RWPE1 (cell line): Measurements from ENCODE around the gene ERICH6B.

ENCODE experiments used
- CTCF ChIA-PET: fragments of 350-600 bp; sonication (Branson Sonifier 250); formaldehyde crosslinking; extraction: SDS; loops from one replicate; lab custom pipeline; 2021; lab: Yijun Ruan, JAX
- POLR2A ChIA-PET: fragments of 400-600 bp; formaldehyde crosslinking; extraction: SDS; loops from one replicate; lab custom pipeline; 2020; ENCODE audit warnings: antibody characterized with exemption; ENCODE audit not compliant: low non-redundant PET; lab: Yijun Ruan, JAX
- DNase-seq: peaks from one replicate; pipeline ENCODE4 v3.0.0; 2012; ENCODE audit warnings: low spot score
- H3K27ac ChIP-seq: fragments of 450-650 bp; 2 replicates; pipeline ENCODE4 v1.5.1; 2017
- TF ChIP-seq, protein P1 (sequence below): fragments of 450-650 bp; conservative IDR thresholded peaks from 2 replicates; pipeline ENCODE4 v1.5.1; 2017; ENCODE audit warnings: low read depth, mild to moderate bottlenecking

ERICH6B gene

DNA sequence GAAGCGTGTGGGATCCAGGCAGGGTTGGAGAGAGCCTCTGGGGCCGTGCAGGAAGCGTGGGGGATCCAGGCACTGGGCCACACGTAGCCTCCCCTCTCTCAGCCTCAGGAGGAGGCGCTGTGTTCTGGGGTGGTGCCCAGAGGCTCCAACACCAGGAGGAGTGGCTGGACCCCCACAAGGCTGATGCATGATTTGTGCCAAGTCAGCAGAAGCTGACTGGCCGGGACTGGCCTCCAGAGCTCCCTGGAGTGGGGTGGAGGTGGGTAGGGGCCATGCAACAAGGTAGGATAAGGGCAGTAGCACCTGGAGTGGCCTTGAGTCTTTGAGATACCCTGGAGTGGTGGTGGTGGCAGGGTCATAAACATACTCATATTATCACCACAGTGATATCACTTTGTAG, 75.3 kb downstream of the ERICH6B start:
- DNase-seq, result no peak
- no peak overlapping the region for H3K27ac ChIP-seq
- ChIA-PET CTCF (no interaction called here), POLR2A (no interaction called here)
- TF ChIP-seq, protein P1, sequence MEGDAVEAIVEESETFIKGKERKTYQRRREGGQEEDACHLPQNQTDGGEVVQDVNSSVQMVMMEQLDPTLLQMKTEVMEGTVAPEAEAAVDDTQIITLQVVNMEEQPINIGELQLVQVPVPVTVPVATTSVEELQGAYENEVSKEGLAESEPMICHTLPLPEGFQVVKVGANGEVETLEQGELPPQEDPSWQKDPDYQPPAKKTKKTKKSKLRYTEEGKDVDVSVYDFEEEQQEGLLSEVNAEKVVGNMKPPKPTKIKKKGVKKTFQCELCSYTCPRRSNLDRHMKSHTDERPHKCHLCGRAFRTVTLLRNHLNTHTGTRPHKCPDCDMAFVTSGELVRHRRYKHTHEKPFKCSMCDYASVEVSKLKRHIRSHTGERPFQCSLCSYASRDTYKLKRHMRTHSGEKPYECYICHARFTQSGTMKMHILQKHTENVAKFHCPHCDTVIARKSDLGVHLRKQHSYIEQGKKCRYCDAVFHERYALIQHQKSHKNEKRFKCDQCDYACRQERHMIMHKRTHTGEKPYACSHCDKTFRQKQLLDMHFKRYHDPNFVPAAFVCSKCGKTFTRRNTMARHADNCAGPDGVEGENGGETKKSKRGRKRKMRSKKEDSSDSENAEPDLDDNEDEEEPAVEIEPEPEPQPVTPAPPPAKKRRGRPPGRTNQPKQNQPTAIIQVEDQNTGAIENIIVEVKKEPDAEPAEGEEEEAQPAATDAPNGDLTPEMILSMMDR, result no peak

DNA sequence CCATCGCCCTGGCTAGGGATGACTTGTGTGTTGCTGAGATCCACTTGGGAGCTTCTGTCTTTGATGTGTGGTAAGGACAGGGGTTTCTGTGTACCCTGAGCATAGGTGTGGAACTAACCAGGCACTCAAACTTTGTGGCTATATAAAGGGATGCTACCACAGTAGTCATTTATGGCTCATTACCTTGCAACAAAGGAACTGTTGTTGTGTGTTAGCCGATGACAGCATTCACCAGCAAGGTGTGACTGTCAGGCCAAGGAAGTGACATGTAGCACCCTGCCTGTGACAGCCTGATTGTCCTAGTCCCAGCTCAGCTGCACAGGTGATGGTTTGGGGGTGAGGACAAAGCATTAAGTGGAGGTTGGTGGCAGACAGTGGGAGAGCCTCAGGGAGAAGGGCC, 77.2 kb downstream of the ERICH6B start:
- DNase-seq, result no peak
- ChIA-PET POLR2A (no interaction called here), CTCF (no interaction called here)
- TF ChIP-seq, protein P1, result no peak
- H3K27ac ChIP-seq, result no peak overlapping the region

- POLR2A ChIA-PET, result no interaction called here
- CTCF ChIA-PET, result no interaction called here
- no peak overlapping the region for H3K27ac ChIP-seq
- TF ChIP-seq, protein P1, result no peak
- no peak for DNase-seq
Observed at GRCh38 chr13:45537516-45537915, 78.0 kb downstream of the ERICH6B start.

- POLR2A ChIA-PET, result no interaction called here
- H3K27ac ChIP-seq, result no peak overlapping the region
- CTCF ChIA-PET, result no interaction called here
- no peak for DNase-seq
- TF ChIP-seq, protein P1, result no peak
Observed at GRCh38 chr13:45536224-45536623, 79.3 kb downstream of the ERICH6B start.

GRCh38 chr13:45534604-45535003, 80.9 kb downstream of the ERICH6B start:
- DNase-seq, result no peak
- ChIA-PET CTCF (no interaction called here), POLR2A (no interaction called here)
- TF ChIP-seq, protein P1, result no peak
- H3K27ac ChIP-seq, result no peak overlapping the region

- no peak for DNase-seq
- CTCF ChIA-PET, result interaction anchor here (0.6 kb wide), 1 partner anchor 15 kb away, joined by 3 read pairs; no protein-coding TSS in a partner anchor
- POLR2A ChIA-PET, result no interaction called here
- H3K27ac ChIP-seq, result no peak overlapping the region
- TF ChIP-seq, protein P1, result no peak
Observed at GRCh38 chr13:45529758-45530157, 85.8 kb downstream of the ERICH6B start.
